ENCODE measurements around the gene CD59. TPM values are rescaled to one million over a fixed set of nuclear protein-coding genes. Genes with fewer than 3 reads are reported as not detected.
A peak's percentile ranks its signal among the peaks of the same experiment; 100 is the strongest.

The CD59 gene
- total and polyA plus RNA-seq, 9 of the 15 experiments (the other 6 are each of a cell fraction or from before 2014, with no cell fraction given) = 38.1 to 338 (median 173) TPM

DNA sequence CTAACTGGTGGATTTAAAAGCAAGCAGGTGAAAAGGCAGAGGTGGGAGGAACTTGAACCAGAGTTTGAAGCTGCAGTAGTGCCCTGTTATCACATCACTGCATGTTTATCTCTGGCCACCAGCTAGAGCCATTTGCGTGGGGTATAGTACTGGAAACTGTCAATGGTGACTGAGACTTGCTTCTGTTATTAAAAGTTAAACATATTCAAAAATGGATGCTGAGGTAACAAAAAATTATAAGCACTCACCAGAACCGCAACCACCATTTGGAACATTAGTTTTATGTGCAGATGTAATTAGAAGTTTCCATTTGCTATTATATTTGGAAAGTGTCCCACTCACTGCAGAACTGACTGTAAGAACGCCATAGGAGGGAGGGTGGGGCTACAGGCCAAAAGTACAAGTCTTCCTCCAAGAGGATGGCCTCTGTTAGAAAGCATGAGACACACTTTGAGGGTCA, 1.2 kb upstream of the CD59 start (continued):
- TF ChIP-seq, protein P1, sequence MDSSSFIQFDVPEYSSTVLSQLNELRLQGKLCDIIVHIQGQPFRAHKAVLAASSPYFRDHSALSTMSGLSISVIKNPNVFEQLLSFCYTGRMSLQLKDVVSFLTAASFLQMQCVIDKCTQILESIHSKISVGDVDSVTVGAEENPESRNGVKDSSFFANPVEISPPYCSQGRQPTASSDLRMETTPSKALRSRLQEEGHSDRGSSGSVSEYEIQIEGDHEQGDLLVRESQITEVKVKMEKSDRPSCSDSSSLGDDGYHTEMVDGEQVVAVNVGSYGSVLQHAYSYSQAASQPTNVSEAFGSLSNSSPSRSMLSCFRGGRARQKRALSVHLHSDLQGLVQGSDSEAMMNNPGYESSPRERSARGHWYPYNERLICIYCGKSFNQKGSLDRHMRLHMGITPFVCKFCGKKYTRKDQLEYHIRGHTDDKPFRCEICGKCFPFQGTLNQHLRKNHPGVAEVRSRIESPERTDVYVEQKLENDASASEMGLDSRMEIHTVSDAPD (CRISPR knock-in tag; IDR thresholded peaks at IDR 0.05) = no peak
- TF ChIP-seq GATA2 (CRISPR knock-in tag; IDR thresholded peaks at IDR 0.05) (peak; percentile 88), SREBF1 (IDR thresholded peaks at IDR 0.05; ENCODE audit: borderline replicate concordance, low read depth, low read length) (no peak), SP1 (CRISPR knock-in tag; IDR thresholded peaks at IDR 0.05) (no peak; the same call in 1 of the 2 replicates), HSF4 (CRISPR knock-in tag; IDR thresholded peaks at IDR 0.05; ENCODE audit: borderline replicate concordance) (no peak), FOXK1 (CRISPR knock-in tag; IDR thresholded peaks at IDR 0.05; ENCODE audit: borderline replicate concordance) (no peak), SPI1 (IDR thresholded peaks at IDR 0.05; ENCODE audit: borderline replicate concordance, low read depth, low read length) (0 out of 2 replicates have a peak, but pooled peaks have one; percentile 45), NFYB (IDR thresholded peaks at IDR 0.05; ENCODE audit: extremely low read depth, insufficient read length) (no peak), ZFP30 (CRISPR knock-in tag; IDR thresholded peaks at IDR 0.05; ENCODE audit: borderline replicate concordance) (no peak), FOXJ2 (tag; IDR thresholded peaks at IDR 0.05) (no peak), MED1 (CRISPR knock-in tag; IDR thresholded peaks at IDR 0.05; ENCODE audit: borderline replicate concordance) (no peak), ARID1B (IDR thresholded peaks at IDR 0.05) (peak; percentile 98), MIER1 (IDR thresholded peaks at IDR 0.05; ENCODE audit: low read depth) (no peak), ZNF589 (CRISPR knock-in tag; IDR thresholded peaks at IDR 0.05; ENCODE audit: low read depth) (0 out of 2 replicates have a peak, but pooled peaks have one; percentile 0)
- TF ChIP-seq, protein P2, sequence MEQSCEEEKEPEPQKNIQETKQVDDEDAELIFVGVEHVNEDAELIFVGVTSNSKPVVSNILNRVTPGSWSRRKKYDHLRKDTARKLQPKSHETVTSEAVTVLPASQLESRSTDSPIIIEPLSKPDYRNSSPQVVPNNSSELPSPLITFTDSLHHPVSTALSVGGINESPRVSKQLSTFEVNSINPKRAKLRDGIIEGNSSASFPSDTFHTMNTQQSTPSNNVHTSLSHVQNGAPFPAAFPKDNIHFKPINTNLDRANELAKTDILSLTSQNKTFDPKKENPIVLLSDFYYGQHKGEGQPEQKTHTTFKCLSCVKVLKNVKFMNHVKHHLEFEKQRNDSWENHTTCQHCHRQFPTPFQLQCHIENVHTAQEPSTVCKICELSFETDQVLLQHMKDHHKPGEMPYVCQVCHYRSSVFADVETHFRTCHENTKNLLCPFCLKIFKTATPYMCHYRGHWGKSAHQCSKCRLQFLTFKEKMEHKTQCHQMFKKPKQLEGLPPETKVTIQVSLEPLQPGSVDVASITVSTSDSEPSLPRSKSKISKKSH (CRISPR knock-in tag; IDR thresholded peaks at IDR 0.05) = no peak
- TF ChIP-seq, protein P3, sequence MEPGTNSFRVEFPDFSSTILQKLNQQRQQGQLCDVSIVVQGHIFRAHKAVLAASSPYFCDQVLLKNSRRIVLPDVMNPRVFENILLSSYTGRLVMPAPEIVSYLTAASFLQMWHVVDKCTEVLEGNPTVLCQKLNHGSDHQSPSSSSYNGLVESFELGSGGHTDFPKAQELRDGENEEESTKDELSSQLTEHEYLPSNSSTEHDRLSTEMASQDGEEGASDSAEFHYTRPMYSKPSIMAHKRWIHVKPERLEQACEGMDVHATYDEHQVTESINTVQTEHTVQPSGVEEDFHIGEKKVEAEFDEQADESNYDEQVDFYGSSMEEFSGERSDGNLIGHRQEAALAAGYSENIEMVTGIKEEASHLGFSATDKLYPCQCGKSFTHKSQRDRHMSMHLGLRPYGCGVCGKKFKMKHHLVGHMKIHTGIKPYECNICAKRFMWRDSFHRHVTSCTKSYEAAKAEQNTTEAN (CRISPR knock-in tag; IDR thresholded peaks at IDR 0.05) = no peak
- TF ChIP-seq, protein P4, sequence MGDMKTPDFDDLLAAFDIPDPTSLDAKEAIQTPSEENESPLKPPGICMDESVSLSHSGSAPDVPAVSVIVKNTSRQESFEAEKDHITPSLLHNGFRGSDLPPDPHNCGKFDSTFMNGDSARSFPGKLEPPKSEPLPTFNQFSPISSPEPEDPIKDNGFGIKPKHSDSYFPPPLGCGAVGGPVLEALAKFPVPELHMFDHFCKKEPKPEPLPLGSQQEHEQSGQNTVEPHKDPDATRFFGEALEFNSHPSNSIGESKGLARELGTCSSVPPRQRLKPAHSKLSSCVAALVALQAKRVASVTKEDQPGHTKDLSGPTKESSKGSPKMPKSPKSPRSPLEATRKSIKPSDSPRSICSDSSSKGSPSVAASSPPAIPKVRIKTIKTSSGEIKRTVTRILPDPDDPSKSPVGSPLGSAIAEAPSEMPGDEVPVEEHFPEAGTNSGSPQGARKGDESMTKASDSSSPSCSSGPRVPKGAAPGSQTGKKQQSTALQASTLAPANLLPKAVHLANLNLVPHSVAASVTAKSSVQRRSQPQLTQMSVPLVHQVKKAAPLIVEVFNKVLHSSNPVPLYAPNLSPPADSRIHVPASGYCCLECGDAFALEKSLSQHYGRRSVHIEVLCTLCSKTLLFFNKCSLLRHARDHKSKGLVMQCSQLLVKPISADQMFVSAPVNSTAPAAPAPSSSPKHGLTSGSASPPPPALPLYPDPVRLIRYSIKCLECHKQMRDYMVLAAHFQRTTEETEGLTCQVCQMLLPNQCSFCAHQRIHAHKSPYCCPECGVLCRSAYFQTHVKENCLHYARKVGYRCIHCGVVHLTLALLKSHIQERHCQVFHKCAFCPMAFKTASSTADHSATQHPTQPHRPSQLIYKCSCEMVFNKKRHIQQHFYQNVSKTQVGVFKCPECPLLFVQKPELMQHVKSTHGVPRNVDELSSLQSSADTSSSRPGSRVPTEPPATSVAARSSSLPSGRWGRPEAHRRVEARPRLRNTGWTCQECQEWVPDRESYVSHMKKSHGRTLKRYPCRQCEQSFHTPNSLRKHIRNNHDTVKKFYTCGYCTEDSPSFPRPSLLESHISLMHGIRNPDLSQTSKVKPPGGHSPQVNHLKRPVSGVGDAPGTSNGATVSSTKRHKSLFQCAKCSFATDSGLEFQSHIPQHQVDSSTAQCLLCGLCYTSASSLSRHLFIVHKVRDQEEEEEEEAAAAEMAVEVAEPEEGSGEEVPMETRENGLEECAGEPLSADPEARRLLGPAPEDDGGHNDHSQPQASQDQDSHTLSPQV (IDR thresholded peaks at IDR 0.05) = 0 out of 2 replicates have a peak, but pooled peaks have one; percentile 72
- TF ChIP-seq, protein P5, sequence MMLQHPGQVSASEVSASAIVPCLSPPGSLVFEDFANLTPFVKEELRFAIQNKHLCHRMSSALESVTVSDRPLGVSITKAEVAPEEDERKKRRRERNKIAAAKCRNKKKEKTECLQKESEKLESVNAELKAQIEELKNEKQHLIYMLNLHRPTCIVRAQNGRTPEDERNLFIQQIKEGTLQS (IDR thresholded peaks at IDR 0.05) = peak; percentile 38; the same call in 1 of the 2 replicates
- TF ChIP-seq, protein P5 (CRISPR knock-in tag; conservative IDR thresholded peaks at IDR 0.05) = no peak

Data from K562 (cell line).